MCF 10A (cell line): ENCODE data around the gene GATA5. TPM values are rescaled to one million over a fixed set of nuclear protein-coding genes. Genes with fewer than 3 reads are reported as not detected.

Experiments
- BruUV-seq: library from RNA; stranded (reverse); fragments of 400-500 nt; replicated peaks from 2 replicates; lab custom pipeline; 2021; lab: Mats Ljungman, UMichigan
- CTCF ChIA-PET: fragments of 300-600 bp; sonication (Branson Sonifier 250); formaldehyde crosslinking; extraction: SDS; loops from one replicate; lab custom pipeline; 2021; ENCODE audit warnings: antibody characterized with exemption, inconsistent platforms; lab: Yijun Ruan, JAX
- POLR2A ChIA-PET: fragments of 300-600, 350-650 bp; sonication (Branson Sonifier 250); formaldehyde crosslinking; extraction: SDS; loops from one replicate; lab custom pipeline; 2020; ENCODE audit warnings: antibody characterized with exemption, inconsistent platforms; lab: Yijun Ruan, JAX
- DNase-seq: peaks from one replicate; pipeline ENCODE4 v3.0.0-alpha.2; 2018; ENCODE audit not compliant: unreplicated experiment
- H3K27ac Mint-ChIP-seq: one replicate; pipeline ENCODE4 v1.8.0; 2022; ENCODE audit warnings: mild to moderate bottlenecking, low read depth, mixed read lengths; ENCODE audit not compliant: unreplicated experiment
- H3K27me3 Mint-ChIP-seq: one replicate; pipeline ENCODE4 v1.8.0; 2022; ENCODE audit warnings: mixed read lengths; ENCODE audit not compliant: insufficient read depth, unreplicated experiment
- H3K36me3 Mint-ChIP-seq: one replicate; pipeline ENCODE4 v1.8.0; 2022; ENCODE audit warnings: mild to moderate bottlenecking, moderate library complexity, mixed read lengths; ENCODE audit not compliant: insufficient read depth, unreplicated experiment
- H3K4me1 Mint-ChIP-seq: one replicate; pipeline ENCODE4 v1.8.0; 2022; ENCODE audit warnings: mixed read lengths; ENCODE audit not compliant: insufficient read depth, unreplicated experiment
- H3K4me3 Mint-ChIP-seq: one replicate; pipeline ENCODE4 v1.8.0; 2022; ENCODE audit warnings: mild to moderate bottlenecking, moderate library complexity, mixed read lengths; ENCODE audit not compliant: unreplicated experiment
- H3K9me3 Mint-ChIP-seq: one replicate; pipeline ENCODE4 v1.8.0; 2022; ENCODE audit warnings: mixed read lengths; ENCODE audit not compliant: unreplicated experiment
- CTCF ChIP-seq: fragments of 200-600 bp; IDR thresholded peaks from one replicate; pipeline ENCODE4 v1.8.0; 2022; ENCODE audit warnings: antibody characterized with exemption, mild to moderate bottlenecking; ENCODE audit not compliant: unreplicated experiment
- intact Hi-C: fragments of 100-400 bp; cut with micrococcal nuclease; formaldehyde crosslinking; loops from 2 replicates; pipeline ENCODE4 v1.14.1; 2022
- total RNA-seq: library from RNA; stranded (reverse); gene quantifications from 2 replicates; pipeline ENCODE4 v1.2.3, GENCODE V29; 2022

The GATA5 gene
- total RNA-seq, 1 experiment from 2014 or later, result not detected

- Mint-ChIP-seq H3K27ac (no peak overlapping the region), H3K4me1 (no peaks in the 10 kb centered on the region), H3K27me3 (peaks cover 58% of the 10 kb centered on the region), H3K9me3 (no peaks in the 10 kb centered on the region), H3K4me3 (no peak overlapping the region), H3K36me3 (no peaks in the 10 kb centered on the region)
- no TSS peak for BruUV-seq
- no peak for TF ChIP-seq CTCF
- peak; percentile 5 for DNase-seq
- ChIA-PET POLR2A (no interaction called here), CTCF (interaction anchor here (0.9 kb wide), 1 partner anchor 46 kb away, joined by 3 read pairs; no protein-coding TSS in a partner anchor)
- intact Hi-C loops, result no loop called here
Observed at GRCh38 chr20:62441987-62442539, 33.7 kb downstream of the GATA5 start.

- TF ChIP-seq CTCF, result no peak
- ChIA-PET POLR2A (no interaction called here), CTCF (interaction anchor here (0.8 kb wide), 1 partner anchor 60 kb away, joined by 4 read pairs; no protein-coding TSS in a partner anchor)
- Mint-ChIP-seq H3K9me3 (no peaks in the 10 kb centered on the region), H3K36me3 (no peaks in the 10 kb centered on the region), H3K4me3 (no peak overlapping the region), H3K27me3 (peaks cover 73% of the 10 kb centered on the region), H3K27ac (no peak overlapping the region), H3K4me1 (no peaks in the 10 kb centered on the region)
- no peak for DNase-seq
- intact Hi-C loops, result no loop called here
- no TSS peak for BruUV-seq
Observed at GRCh38 chr20:62439218-62439617, 36.6 kb downstream of the GATA5 start.

GRCh38 chr20:62437927-62438326 lies 37.9 kb downstream of the GATA5 start:
- ChIA-PET POLR2A (no interaction called here), CTCF (interaction anchor here (2.5 kb wide), 1 partner anchor 28 kb away, joined by 9 read pairs; no protein-coding TSS in a partner anchor)
- Mint-ChIP-seq H3K9me3 (no peaks in the 10 kb centered on the region), H3K4me1 (no peaks in the 10 kb centered on the region), H3K4me3 (no peak overlapping the region), H3K27ac (no peak overlapping the region), H3K27me3 (peaks cover 64% of the 10 kb centered on the region), H3K36me3 (no peaks in the 10 kb centered on the region)
- DNase-seq, result no peak
- TF ChIP-seq CTCF, result no peak
- intact Hi-C loops, result no loop called here
- no TSS peak for BruUV-seq

GRCh38 chr20:62437496-62437895 lies 38.3 kb downstream of the GATA5 start:
- no TSS peak for BruUV-seq
- H3K27me3 Mint-ChIP-seq, result peaks cover 60% of the 10 kb centered on the region
- H3K36me3 Mint-ChIP-seq, result no peaks in the 10 kb centered on the region
- no peak overlapping the region for H3K4me3 Mint-ChIP-seq
- no peaks in the 10 kb centered on the region for H3K4me1 Mint-ChIP-seq
- intact Hi-C loops, result no loop called here
- DNase-seq, result no peak
- H3K27ac Mint-ChIP-seq, result no peak overlapping the region
- TF ChIP-seq CTCF, result no peak
- ChIA-PET POLR2A (interaction anchor here (0.6 kb wide), 1 partner anchor 191 kb away, joined by 3 read pairs; no protein-coding TSS in a partner anchor), CTCF (interaction anchor here (2.5 kb wide), 1 partner anchor 27 kb away, joined by 9 read pairs; no protein-coding TSS in a partner anchor)
- no peaks in the 10 kb centered on the region for H3K9me3 Mint-ChIP-seq
